Limb (tissue), 2 donors: ENCODE measurements around the gene CDH13.

Experiments
- DNase-seq, 2 donors: peaks; one replicate each; pipeline ENCODE4 v3.0.0-alpha.2; 2016; ENCODE audit errors: extremely low spot score in 2 of 2

CDH13 gene

DNA sequence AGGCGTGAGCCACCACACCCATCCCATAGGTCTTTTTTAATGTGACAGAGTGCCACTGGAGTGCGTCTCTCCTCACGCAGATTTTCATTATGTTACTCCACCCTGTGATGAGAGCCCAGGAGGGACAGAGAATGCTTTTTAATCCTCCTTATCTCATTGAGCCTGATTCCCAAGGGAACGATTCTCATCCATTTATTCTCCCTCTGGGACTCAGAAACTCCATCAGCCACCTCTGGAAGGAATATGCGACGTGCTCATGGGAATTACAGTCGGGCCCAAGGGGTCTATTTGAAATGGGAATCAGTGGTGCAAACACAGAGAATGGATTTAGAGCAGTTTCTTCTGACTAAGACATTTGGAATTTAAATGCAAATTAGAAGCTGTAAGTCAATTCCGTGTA, 1025.1 kb downstream of the CDH13 start:
- DNase-seq, result no peak

DNA sequence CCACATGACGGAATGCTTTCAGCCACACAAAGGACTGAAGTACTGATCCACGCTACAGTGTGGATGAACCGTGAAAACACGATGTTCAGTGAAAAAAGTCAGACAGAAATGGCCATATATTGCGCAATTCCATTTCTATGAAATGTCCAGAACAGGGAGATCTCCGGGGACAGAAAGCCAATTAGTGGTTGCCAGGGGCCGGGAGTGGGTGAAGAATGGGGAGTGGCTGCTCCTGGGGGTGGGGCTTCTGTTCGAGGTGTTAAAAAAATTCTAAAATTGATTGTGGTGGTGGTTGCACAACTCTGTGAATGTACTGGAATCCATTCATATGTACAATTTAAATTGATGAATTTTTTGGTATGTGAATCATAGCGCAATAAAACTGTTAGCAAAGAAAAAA, 1026.2 kb downstream of the CDH13 start:
- no peak for DNase-seq

DNA sequence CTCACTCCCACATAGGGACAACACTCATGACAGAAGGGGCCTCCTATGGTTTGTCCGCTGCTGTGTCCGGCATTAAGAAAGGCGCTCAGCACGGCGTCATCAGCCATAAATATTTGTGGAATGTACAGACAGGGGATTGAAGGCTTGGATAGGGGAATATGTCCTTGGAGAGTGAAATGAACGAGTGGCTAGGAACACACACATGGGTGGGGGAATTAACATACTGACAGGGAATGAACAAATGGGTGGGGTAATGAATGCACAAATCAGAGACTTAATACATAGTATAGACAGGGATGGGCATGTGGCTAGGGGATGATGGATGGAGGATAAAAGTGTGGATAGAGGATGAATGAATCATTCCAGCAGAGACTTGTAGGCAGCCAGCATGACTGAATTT, 1027.0 kb downstream of the CDH13 start:
- no peak for DNase-seq

DNA sequence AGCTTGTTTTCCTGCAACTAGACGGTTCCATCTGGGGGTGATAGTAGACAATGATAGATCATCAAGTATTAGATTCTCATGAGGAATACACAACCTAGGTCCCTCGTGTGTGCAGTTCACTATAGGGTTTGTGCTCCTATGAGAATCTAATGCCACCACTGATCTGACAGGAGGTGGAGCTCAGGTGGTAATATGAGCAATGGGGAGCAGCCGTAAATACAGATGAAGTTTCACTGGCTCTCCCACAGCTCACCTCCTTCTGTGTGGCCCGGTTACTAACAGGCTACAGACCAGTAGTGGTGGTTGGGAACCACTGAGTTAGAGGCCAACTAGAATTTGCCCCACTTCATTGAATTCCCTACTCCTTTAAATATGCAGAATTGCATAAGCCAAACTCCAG, 1033.5 kb downstream of the CDH13 start:
- no peak for DNase-seq

DNA sequence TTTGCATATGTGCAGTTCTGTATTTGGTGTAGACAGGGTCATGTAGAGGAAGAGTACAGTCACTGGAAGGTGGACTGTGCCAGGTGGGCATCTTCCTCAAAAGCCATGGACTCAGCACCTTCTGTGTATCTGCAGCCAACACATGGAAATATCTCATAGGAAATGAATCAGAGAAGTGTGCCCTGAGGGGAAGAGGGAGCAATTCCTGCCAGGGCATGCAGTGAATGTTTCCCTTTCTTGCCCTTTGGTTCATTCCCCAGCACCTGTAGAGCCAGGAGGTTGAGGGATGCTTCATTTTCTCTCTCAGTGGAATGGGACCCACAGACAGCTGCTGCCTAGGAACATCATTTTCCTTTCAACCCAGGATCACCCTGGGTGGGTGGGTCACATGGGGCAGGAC, 1034.9 kb downstream of the CDH13 start:
- no peak for DNase-seq

DNA sequence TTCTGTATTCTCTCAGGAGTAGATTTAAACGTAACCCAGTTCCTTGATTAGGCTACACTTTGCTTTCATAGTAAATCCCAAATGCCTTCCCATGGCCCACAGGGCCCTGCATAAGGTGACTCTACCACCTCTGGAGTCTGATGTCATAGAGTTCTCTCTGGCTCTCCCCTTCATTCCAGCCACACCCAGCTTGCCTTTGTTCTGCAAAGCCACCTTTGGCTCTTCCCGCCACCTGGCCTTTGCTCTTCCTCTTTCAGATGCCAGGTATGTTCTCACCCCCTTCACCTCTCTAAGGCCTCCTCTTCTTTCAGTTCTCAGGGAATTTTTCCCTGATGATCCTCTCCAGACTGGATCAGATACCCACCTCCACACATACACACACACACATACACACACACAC, 1039.7 kb downstream of the CDH13 start:
- DNase-seq, result no peak

DNA sequence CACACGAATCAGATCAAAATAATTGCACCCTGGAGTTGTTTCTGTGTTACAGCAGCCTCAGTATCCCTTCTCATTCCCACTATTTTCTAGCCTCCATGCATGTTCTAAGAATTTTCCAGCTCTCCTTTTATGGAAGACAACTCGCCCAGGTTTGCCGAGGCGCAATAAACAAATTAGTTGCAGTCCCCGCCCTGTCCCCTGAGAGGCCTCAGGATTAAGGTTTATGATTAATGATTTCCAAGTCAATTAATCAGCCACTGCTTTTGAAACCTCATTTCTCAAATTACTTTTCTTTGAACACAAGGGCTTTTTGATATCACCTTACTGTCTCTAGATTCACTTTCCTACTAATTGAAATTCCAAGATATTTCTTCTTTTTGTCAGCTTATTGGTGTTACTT, 1042.7 kb downstream of the CDH13 start:
- no peak for DNase-seq

DNA sequence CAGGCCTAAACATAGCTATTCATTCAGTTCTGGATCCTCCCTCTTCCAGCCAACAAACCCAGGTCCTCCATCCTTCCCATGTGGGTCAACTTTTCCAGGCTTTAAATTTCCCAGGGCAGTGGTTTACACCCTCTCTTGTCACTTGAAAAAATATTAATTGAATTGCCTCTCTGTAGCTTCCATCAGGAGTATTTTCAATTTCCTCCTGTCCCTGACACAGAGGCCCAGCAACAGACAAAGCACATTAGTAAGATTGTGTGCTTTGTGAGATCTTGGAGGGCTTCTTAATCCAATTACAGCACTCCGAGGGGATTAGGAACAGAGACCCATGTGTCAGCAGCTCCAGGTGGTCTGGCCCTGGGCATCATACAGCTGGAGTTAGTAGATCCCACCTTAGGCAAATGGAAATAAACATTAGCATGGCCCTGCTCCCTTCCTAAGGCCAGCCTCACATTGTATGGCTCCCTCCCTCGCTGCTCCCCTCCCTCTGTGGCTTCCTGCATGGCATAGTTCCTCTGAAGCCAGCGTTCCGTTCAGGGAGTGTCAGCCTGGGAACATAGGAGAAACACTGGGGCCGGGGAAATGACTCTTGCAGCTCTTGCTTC, 1048.3 kb downstream of the CDH13 start:
- peak in 1 of 2 donors; percentile 33 for DNase-seq

DNA sequence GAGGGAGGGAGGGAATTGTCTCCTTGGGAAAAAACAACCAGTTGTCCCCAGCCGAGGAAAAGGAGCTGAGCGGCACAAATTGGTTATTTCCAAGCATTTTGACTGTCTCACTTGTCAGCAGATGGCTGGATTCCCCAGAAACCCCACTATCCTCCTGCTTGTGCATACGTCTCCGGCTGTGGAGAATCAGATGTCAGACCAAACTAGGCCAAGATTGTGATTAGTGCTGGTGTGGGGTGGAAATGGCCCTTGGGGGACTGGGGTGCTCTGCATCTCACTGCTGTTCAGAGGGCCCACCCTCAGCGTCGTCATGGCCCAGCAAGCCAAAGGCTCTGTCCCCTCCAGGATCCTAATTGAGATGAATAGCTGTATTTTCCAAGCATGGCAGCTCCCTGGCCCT, 1049.3 kb downstream of the CDH13 start:
- peak; percentile 34 to 42 for DNase-seq

DNA sequence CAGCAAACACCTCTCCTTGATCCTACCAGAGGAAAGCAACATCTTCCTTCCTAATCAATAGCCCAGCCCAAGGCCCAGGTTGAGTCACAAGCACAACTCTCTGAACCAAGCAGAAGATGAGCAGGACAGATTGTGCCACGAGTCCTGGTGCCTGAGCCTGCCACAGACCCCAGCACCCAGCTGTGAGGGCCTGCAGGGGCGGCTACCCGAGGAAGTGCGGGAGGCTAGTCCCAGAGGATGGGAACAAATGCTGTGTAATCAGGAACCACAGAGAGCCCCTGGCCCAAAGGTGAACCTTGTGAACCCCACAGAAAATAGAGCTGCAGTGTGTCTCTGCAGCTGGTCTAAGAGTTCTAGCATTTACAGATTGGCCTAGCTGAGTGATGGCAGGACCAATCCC, 1054.2 kb downstream of the CDH13 start:
- DNase-seq, result no peak

DNA sequence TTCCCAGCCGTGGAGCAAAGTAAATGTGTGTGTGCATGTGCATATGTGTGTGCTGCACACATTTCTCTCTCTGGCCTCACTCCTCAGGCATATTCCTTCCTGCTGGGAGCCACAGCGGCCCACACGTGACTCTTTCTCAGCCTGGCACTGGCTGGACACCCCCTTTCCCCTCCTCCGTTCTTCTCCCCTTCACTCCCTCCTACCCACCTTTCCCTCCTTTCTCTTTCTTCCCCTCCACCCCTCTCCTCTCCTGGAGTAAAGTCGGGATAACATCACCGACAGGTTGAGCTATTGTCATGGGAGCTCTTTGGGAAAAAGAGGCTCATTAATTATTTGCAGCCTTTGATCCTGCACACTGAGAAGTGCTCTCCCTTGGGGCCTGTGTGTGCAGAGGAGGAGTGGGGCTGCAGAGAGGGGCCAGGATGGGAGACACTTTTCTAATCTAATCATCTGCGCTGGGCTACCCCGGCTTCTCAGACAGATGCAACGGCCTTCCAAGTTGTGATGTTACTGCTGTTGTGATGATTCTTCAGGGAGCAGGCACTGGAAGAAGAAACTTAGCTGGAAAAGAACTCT, 1054.7 kb downstream of the CDH13 start:
- no peak for DNase-seq

DNA sequence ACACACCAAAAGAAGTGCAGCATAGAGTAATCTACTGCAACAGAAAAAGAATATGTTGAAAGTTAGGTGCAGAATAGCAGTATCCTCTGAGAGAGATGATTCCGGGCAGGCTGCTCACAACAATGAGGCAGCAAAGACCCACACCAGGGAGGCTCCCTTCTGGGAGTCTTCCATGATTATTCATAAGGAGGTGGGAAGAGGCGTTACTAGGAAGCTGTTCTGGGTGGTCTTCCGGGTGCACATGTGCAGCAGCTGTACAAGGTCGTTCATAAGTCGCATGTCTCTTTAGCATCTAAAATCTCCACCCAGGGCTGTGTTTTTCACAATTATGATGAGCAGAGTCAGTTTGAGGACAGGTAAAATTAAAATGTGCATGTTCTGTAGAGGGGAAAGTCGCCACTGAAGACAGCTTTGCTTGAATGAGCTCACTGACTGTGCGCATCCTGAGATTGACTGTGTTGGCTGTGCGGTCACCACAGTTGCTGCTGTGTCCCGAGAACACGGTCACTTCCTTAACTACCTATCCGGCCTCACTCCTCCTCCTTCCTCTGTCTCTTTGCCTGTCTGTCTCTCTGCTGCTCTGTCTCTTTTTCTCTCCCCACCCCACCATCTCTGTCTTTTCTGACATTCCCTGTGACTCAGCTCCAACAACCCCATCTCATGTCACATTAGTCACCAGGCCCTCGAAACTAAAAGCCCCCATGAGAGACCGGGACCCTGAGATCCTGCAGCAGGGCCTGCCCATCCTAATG, 1055.5 kb downstream of the CDH13 start:
- DNase-seq, result peak in 1 of 2 donors; percentile 21

DNA sequence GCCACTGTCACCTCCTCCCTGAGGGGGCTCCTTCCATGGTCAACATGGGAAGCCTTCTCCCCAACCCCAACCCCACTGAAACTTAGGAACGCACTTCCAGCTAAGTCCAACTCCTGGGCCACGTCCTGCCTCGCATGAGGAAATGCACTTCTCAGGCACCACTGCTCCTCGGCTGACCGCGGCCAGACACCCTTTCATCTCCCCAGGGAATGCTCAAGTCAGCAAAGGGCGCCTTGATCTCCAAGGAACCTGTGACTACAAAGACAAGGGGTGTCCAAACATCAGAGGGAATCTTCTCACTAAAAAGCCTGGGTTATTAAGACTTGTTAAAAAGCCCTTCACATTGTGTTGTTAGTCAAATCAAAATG, 1056.1 kb downstream of the CDH13 start:
- no peak for DNase-seq

DNA sequence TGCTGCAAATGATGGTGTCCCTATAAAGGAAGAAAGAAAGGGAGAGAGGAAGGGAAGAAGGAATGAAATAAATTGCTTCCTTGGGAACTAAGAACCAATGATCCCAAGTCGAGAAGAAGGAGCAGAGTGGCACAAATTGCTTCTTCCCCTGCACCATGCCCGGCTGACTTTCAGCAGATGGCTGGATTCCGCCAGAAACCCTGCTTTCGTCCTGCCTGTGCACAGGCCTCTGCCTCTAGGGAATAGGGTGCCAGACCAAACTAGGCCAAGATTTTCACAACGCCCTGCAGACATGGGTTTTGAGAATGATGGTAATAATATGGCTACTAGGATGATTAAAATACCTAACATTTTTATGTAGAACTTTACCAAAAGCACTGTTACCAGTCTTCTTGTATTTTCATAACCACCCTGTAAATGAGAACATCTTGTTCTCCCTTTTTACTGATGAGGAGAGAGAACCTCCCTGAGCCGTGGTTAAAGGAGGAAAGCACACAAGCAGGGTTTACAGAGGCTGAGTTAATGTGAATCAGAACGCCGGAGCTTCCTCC, 1058.9 kb downstream of the CDH13 start:
- no peak for DNase-seq

DNA sequence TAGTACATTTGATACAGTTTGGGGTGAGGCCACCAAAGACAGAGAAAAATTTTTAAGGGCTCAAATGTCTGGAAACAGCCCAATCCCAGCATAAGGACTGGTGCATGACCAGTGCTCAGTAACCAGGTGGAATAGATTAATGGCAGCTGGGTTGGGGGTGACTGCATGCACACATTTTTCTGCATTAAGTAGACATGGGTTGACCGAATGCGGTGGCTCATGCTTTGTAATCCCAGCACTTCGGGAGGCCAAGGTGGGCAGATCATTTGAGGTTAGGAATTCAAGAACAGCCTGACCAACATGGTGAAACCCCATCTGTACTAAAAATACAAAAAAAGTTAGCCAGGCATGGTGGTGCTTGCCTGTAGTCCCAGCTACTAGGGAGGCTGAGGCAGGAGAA, 1060.0 kb downstream of the CDH13 start:
- no peak for DNase-seq

DNA sequence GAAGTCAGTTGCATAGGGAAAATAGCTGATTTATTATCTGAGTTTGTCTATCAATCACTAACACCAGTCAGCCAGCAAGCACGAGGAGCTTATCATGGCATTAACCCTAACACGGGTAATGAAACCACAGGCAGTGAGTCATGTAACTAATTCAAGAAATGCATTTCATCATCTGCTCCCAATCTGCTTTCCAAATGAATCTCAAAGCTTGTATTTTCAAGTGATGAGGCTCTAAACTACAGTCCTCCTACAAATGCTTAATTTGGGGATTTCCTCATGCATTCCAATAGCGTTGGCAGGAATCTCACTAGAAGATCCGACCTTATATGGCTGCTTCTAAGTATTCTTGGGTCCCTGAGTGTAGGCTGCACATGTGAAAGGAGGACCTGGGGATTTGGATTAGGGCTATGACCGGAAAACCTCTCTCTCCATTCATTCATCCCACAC, 1062.6 kb downstream of the CDH13 start:
- DNase-seq, result peak in 1 of 2 donors; percentile 33

DNA sequence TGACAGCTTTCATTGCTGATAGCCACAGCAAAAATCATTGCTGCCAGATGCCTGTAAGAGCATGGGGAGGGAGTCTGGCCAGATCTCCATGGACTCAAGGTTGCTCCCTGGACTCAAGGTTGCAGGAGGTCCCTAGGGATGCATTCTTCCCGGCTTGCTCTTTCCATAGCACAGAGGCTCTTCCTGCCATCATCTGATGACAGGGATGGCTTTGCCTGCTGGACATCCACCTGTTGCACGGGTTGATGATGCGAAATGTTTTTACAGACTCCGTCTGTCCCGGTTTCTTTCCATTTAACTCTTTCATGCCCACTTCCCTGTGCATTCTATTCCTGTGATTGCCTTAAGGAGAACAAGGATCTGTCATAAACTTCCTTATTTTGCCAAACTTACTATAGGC, 1065.5 kb downstream of the CDH13 start:
- no peak for DNase-seq

DNA sequence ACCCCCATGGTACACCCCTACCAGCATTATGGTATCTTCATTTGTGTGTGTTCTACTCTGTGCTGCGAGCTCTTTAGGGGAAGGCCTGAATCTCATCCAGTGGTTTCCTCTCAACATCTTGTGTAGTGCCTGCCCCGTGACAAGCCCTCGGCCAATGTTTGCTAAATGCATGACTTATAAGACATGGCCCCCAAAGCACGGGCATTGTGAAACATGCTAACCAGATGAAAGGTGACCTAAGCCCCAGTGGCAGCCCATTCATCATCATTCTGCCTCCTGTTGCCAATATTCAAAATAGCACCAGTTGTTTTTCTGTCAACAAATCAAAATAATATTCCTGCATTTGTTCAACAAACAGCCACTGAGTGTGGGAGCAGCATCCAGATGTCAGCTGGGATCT, 1072.2 kb downstream of the CDH13 start:
- DNase-seq, result no peak

DNA sequence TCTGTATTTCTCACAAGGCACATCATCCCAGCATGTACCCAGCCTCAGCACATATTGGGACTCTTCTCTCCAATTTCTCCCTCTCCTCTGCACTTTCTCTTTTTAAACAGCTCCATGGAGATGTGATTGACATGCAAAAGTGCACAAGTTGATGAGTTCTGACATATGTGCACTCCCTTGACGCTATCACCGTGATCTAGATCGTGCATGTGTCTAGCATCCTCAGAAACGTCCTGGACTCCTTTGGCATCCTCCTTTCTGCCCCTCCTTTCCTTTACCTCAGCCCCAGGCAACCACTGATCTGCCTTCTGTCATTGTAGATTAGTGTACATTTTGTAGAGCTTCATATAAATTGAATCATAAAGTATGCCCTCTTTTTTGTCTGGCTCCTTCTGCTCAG, 1073.0 kb downstream of the CDH13 start:
- DNase-seq, result no peak

DNA sequence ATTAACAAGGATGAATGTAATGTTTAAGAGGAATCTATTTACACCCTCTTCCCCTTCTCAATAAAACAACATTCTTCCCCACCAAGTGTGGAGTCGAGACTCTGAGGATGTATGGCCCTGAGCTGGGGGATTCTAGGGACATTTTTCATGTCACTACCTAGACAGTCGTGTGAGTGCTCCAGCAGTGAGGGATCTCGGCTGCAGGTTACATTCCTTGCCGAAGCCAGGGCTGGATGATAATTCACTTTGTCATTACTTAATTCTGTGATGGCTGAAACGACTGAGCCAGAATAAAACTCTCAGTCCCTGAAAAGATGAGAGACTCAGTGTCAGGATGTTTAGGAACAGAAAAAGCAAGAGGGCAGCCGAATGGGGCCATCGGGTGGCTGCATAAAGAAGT, 1074.1 kb downstream of the CDH13 start:
- no peak for DNase-seq

DNA sequence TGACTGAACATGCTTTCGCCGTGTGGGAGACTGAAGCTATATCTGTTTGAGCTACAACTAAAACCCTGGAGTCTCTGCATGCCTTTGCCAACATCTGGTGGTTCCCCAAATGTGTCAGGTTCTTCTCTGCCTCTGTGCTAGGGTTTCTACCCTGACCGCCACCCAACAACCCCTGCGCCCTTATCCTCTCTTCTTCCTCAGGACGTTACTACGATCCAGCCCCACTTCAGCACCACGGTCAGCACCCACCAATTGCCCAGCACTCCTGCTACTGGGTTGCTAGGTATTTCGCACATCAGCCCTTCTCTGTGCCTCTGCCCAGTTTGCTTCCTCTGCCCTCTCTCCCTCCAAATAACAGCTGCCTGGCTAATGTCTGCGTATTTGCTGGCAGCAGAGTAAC, 1074.7 kb downstream of the CDH13 start:
- DNase-seq, result peak; percentile 43 to 81

DNA sequence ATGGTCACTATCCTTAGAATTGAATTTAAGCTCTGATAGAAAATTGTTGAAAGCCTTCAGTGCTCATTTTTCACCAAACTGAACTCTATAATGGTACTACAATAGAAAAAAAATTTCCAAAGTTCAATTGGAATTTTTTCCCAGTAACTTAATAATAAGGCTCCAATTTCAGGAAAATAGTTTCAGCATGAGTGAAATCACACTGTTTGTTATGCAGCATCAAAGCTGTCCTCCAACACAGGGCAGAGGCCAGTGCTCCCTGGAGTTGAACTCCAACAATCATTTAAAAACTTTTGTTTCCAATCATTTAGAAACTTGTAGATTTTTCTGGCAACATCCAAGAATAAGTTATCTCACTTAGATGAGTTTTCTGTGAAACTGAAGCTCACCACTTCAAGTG, 1077.9 kb downstream of the CDH13 start:
- no peak for DNase-seq

DNA sequence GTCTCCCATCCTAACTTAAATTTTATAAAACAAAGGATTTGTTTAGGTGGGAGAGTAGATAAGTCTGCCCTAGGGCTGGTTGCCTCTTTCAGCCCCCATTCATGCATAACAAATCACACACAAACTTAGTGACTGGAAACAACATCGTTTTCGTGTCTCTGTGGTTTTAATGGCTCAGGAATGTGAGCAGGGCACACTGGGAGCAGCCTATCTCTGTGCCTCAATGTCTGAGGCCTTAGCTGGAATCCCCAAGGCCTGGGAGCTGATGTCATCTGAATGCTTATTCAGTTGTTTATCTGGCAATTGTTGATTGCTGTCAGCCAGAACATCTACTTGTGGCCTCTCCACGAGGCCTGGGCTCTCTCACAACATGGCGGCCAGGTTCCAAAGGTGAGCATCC, 1079.1 kb downstream of the CDH13 start:
- DNase-seq, result no peak
